Parathyroid adenoma (tissue), 2 donors: ENCODE measurements around the gene BCDIN3D.

Experiments
- H2AFZ ChIP-seq: fragments of 300-600 bp; sonication (generic); one replicate; pipeline ENCODE4 v1.7.0; 2017; ENCODE audit warnings: antibody characterized with exemption, mild to moderate bottlenecking
- H3K27ac ChIP-seq: fragments of 300-600 bp; sonication (generic); one replicate; pipeline ENCODE4 v1.7.0; 2017
- H3K27me3 ChIP-seq: fragments of 300-600 bp; sonication (generic); one replicate; pipeline ENCODE4 v1.7.0; 2017; ENCODE audit warnings: low read length; ENCODE audit not compliant: control insufficient read depth, insufficient read depth
- H3K36me3 ChIP-seq: fragments of 300-600 bp; sonication (generic); one replicate; pipeline ENCODE4 v1.7.0; 2017; ENCODE audit warnings: low read length; ENCODE audit not compliant: control insufficient read depth, insufficient read depth
- H3K4me1 ChIP-seq: fragments of 300-600 bp; sonication (generic); one replicate; pipeline ENCODE4 v1.7.0; 2017; ENCODE audit warnings: control low read depth
- H3K4me2 ChIP-seq: fragments of 300-600 bp; sonication (generic); one replicate; pipeline ENCODE4 v1.7.0; 2017; ENCODE audit warnings: low read length
- H3K4me3 ChIP-seq: fragments of 300-600 bp; sonication (generic); one replicate; pipeline ENCODE4 v1.7.0; 2017; ENCODE audit warnings: low read depth, low read length
- H3K79me2 ChIP-seq: fragments of 300-600 bp; sonication (generic); one replicate; pipeline ENCODE4 v1.7.0; 2017; ENCODE audit warnings: control low read depth
- H3K9ac ChIP-seq: fragments of 300-600 bp; sonication (generic); one replicate; pipeline ENCODE4 v1.7.0; 2017; ENCODE audit warnings: mild to moderate bottlenecking
- H3K9me3 ChIP-seq: fragments of 300-600 bp; sonication (generic); one replicate; pipeline ENCODE4 v1.7.0; 2017; ENCODE audit warnings: low read length; ENCODE audit not compliant: control insufficient read depth
- TF ChIP-seq, protein P1 (sequence below): fragments of 300-600 bp; sonication (generic); IDR thresholded peaks from one replicate; pipeline ENCODE4 v1.7.0; 2017; ENCODE audit warnings: antibody characterized with exemption, mild to moderate bottlenecking
- donor health status: primary hyperparathyroidism.

Gene BCDIN3D, protein sequence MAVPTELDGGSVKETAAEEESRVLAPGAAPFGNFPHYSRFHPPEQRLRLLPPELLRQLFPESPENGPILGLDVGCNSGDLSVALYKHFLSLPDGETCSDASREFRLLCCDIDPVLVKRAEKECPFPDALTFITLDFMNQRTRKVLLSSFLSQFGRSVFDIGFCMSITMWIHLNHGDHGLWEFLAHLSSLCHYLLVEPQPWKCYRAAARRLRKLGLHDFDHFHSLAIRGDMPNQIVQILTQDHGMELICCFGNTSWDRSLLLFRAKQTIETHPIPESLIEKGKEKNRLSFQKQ

DNA sequence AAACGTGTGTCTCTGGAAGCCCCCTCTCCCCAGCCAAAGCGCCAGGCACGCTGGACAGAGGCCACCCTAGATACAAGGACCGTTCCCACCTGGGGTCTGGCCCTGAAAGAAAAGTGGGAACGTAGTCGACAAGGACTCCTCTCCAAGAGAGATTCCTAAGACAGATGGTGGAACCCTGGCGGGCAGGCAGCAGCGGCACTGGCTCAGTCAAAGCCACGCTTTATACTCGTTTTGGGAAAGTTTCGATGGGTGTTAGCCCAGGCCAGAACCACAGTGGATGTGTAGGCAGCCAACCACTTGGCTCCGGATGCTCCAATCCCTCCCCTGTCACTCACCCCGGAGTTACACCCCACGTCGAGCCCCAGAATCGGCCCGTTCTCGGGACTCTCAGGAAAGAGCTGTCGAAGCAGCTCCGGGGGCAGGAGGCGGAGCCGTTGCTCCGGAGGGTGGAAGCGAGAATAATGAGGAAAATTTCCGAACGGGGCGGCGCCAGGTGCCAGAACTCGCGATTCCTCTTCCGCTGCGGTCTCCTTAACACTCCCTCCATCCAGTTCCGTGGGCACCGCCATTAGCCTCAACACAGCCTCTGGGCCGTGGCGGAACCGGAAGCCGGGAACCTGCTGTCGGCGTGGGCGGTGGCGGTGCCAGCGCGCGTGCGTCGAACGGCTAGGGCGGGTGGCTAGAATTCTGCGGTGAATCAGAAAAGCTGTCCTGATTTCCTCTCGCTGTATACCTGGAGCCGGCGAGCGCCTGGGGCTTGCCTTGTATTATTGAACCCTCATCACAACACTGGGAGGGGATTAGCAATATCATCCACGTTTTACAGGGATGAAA is at the start of gene BCDIN3D:
Gene BCDIN3D, minus strand, starts transcription at position 588 of the 834 bp plus-strand sequence. Its CDS starts 19 bp downstream, at position 569.
- H3K27ac ChIP-seq, result peak within 1 kb of the TSS; percentile 92
- H3K9me3 ChIP-seq, result no peaks in the 10 kb centered on the region
- H2AFZ ChIP-seq, result peak within 1 kb of the TSS; percentile 77
- peak within 1 kb of the TSS; percentile 94 for H3K4me3 ChIP-seq
- no peaks in the 10 kb centered on the region for H3K36me3 ChIP-seq
- no peaks in the 10 kb centered on the region for H3K79me2 ChIP-seq
- H3K27me3 ChIP-seq, result no peaks in the 10 kb centered on the region
- peak within 1 kb of the TSS; percentile 98 for H3K4me2 ChIP-seq
- peak within 1 kb of the TSS; percentile 21 for H3K9ac ChIP-seq
- H3K4me1 ChIP-seq, result peaks cover 12% of the 10 kb centered on the region
- TF ChIP-seq, protein P1, sequence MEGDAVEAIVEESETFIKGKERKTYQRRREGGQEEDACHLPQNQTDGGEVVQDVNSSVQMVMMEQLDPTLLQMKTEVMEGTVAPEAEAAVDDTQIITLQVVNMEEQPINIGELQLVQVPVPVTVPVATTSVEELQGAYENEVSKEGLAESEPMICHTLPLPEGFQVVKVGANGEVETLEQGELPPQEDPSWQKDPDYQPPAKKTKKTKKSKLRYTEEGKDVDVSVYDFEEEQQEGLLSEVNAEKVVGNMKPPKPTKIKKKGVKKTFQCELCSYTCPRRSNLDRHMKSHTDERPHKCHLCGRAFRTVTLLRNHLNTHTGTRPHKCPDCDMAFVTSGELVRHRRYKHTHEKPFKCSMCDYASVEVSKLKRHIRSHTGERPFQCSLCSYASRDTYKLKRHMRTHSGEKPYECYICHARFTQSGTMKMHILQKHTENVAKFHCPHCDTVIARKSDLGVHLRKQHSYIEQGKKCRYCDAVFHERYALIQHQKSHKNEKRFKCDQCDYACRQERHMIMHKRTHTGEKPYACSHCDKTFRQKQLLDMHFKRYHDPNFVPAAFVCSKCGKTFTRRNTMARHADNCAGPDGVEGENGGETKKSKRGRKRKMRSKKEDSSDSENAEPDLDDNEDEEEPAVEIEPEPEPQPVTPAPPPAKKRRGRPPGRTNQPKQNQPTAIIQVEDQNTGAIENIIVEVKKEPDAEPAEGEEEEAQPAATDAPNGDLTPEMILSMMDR, result no peak

DNA sequence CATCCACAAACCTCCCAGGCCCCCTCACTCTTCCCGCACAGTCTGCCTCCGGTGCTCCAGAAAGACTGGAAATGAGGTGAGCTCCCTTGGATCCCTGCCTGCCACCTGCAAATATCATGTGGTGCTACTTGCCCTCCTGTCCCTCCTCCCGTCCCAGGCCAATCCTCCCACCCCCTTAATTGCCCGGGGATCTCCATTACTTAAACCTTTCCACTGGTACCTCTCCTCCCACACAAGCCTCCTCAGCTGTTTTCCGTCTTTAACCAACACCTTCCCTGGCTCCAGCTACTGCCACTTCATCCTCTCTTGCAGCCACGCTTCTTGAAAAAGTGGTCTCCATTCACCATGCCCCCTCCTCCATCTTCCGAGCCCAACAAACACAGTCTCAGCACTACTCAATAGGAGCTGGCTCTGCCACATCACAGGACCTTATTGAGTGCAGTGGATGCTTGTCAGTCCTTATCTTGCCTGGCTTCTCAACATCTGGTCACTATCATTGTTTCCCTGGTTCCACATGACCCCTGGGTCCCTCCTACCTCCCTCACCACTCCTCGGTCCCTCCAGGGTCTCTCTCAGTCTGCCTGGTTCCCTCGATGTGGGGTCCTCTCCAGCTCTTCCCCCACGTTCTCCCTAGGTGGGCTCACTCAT is 49.3 kb upstream of the BCDIN3D start:
- H3K79me2 ChIP-seq, result no peaks in the 10 kb centered on the region
- peaks cover 39% of the 10 kb centered on the region for H3K4me1 ChIP-seq
- no peaks in the 10 kb centered on the region for H3K36me3 ChIP-seq
- H3K4me2 ChIP-seq, result no peak overlapping the region
- H3K9ac ChIP-seq, result no peak overlapping the region
- H3K27ac ChIP-seq, result no peak overlapping the region
- no peaks in the 10 kb centered on the region for H3K27me3 ChIP-seq
- H2AFZ ChIP-seq, result no peak overlapping the region
- no peak overlapping the region for H3K4me3 ChIP-seq
- H3K9me3 ChIP-seq, result no peaks in the 10 kb centered on the region
- TF ChIP-seq, protein P1, result no peak

DNA sequence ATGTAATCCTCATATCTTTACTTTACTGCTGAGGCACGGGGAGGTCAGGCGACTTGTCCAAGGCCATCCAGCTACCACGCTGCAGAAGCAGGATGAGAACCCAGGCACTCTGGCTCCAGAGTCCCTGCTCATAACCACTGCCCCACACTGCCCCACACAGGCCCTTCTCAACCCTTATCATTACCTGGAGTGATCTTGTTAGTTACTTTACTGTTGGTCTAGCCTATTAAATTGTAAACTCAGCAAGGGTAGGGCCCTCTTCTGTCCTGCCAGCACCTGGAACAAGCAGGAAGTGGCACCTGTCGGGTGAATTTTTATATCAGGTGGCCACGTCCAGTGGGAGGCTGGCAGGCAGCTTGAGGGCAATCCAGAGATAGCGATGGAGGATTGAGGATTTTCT is 48.6 kb upstream of the BCDIN3D start:
- TF ChIP-seq, protein P1, result no peak
- Histone ChIP-seq H3K27ac (no peak overlapping the region), H3K36me3 (no peaks in the 10 kb centered on the region), H3K9me3 (no peaks in the 10 kb centered on the region), H3K79me2 (no peaks in the 10 kb centered on the region), H2AFZ (no peak overlapping the region), H3K4me3 (no peak overlapping the region), H3K4me2 (no peak overlapping the region), H3K4me1 (peaks cover 35% of the 10 kb centered on the region), H3K27me3 (no peaks in the 10 kb centered on the region), H3K9ac (no peak overlapping the region)

DNA sequence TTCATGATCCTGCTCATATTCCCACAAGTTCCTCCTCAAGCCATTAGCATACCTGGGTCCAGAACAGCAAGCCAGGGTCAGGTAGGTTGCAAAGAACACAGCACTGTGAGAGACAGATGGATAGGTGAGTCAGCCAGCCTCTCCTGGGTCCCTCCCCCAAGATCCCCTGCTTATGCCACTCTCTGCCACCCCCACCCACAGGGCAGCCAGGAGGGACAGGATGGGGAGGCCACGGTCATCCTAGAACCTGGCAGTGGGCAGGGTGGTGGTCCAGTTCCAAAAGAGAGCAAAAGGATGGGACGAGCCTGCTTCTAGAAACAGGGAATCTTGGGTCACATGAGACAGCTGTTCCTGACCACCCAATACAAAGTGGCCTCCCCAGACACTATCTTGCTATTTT is 48.1 kb upstream of the BCDIN3D start:
- Histone ChIP-seq H3K9ac (no peak overlapping the region), H2AFZ (no peak overlapping the region), H3K4me2 (no peak overlapping the region), H3K9me3 (no peaks in the 10 kb centered on the region), H3K27me3 (no peaks in the 10 kb centered on the region), H3K27ac (no peak overlapping the region), H3K79me2 (no peaks in the 10 kb centered on the region), H3K36me3 (no peaks in the 10 kb centered on the region), H3K4me1 (peaks cover 36% of the 10 kb centered on the region), H3K4me3 (no peak overlapping the region)
- TF ChIP-seq, protein P1, result no peak
